Prostate gland (tissue), 2 donors: Measurements from ENCODE around the gene WDFY4. TPM values are rescaled to one million over a fixed set of nuclear protein-coding genes. Genes with fewer than 3 reads are reported as not detected.

ENCODE experiments used
- DNase-seq: peaks from one replicate; pipeline ENCODE4 v3.0.0-alpha.2; 2019; ENCODE audit warnings: low spot score
- H3K27ac ChIP-seq, 2 donors: fragments of 200-600 bp; sonication (generic); 2 replicates each; pipeline ENCODE4 v1.5.1; 2017 to 2019
- H3K27me3 ChIP-seq: fragments of 200-600 bp; sonication (generic); replicated peaks from 2 replicates; pipeline ENCODE4 v1.5.1; 2019; ENCODE audit not compliant: insufficient read depth
- H3K36me3 ChIP-seq, 2 donors: fragments of 200-600 bp; sonication (generic); 1 replicate in 1 of 2; 2 replicates in 1 of 2; pipeline versions ENCODE4 v1.5.1 to v1.8.1; 2017 to 2019
- H3K4me1 ChIP-seq: fragments of 200-600 bp; sonication (generic); replicated peaks from 2 replicates; pipeline ENCODE4 v1.5.1; 2019
- H3K4me3 ChIP-seq, 2 donors: fragments of 200-600 bp; sonication (generic); 2 replicates each; pipeline ENCODE4 v1.5.1; 2017 to 2019
- H3K9me3 ChIP-seq: fragments of 200-600 bp; sonication (generic); 2 replicates; pipeline ENCODE4 v1.5.1; 2017
- POLR2A ChIP-seq: fragments of 450-650 bp; IDR thresholded peaks from one replicate; pipeline ENCODE4 v1.6.1; 2016; ENCODE audit warnings: antibody characterized with exemption, mild to moderate bottlenecking
- POLR2AphosphoS5 ChIP-seq: sonication (generic); formaldehyde crosslinking; IDR thresholded peaks from one replicate; pipeline ENCODE4 v1.6.1; 2017; ENCODE audit warnings: antibody characterized with exemption
- WGBS: methylation state at CpG from one replicate; pipeline ENCODE4 v1.1.5; 2018; 5-methylcytosine and 5-hydroxymethylcytosine counted together
- intact Hi-C: fragments of 100-400 bp; cut with DNase I; formaldehyde crosslinking; loops from one replicate; pipeline ENCODE4 v1.14.2; 2022
- total RNA-seq, 2 donors: library from RNA; depleted of rRNA; stranded (reverse); fragments of >200 nt; gene quantifications; one replicate each; pipeline ENCODE4 v1.1.0, GENCODE V29; 2016
- TF ChIP-seq, protein P1 (sequence below), 4 experiments: fragments of 200-600 bp in 2 of 4; fragments of 450-650 bp in 2 of 4; sonication (generic) in 2 of 4; IDR thresholded peaks; 1 replicate in 3 of 4; 2 replicates in 1 of 4; pipeline ENCODE4 v1.5.1; 2016 to 2019; ENCODE audit warnings: antibody characterized with exemption in 4 of 4, mild to moderate bottlenecking in 2 of 4, moderate library complexity in 2 of 4

The WDFY4 gene
- total RNA-seq, 2 donors from 2014 or later, result 0.59 to 5.7 TPM

DNA sequence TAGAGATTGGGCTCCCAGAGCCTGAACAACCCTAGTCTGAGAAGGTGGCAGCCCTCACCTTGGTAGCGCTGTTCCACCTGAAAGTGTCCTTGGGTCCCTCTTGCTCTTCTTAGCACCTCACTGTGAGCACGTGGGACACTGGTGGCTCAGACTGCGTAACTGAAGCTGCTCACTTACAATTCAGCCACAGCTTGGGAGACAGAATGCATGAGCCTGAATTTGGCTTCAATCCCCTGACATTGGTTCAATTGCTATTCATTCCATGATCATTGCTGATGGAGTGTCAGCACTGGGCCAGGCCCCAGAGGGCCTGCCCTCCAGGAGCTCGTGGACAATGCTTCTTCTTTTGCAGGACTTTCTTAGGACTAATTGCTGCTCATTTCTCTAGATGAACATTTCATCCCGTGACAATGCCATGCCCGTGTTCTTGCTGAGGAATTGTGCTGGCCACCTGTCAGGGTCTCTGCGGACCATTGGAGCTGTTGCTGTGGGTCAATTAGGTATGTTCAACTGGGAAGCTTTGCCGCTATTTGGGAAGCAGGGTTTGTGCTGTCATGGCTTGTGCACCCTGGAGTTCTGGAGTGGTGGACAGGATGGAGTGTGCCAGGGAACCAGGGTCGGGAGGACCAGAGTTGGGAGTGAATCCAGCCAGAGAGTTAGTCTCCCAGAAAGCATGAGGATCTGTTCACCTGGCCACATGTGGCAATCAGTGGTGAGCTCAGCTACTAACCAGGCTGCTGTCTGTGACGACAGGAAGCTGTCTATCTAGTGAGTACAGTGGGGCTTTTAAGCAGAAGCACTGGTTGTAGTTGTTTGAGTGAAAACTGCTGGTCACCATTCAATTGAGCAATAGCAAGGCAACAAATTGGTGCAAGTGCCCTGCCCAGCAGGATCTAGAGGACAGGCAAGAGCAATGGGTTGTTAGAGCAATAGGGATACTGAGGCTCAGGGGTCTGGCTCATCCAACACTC is 105.1 kb downstream of the WDFY4 start:
- Histone ChIP-seq H3K36me3 (no peaks in the 10 kb centered on the region), H3K27ac (no peak overlapping the region), H3K27me3 (no peaks in the 10 kb centered on the region), H3K9me3 (no peaks in the 10 kb centered on the region), H3K4me1 (no peaks in the 10 kb centered on the region), H3K4me3 (no peak overlapping the region)
- 88% methylated on average over 10 of the region's 10 CpGs for WGBS
- TF ChIP-seq POLR2AphosphoS5 (no peak), POLR2A (no peak)
- TF ChIP-seq, protein P1, sequence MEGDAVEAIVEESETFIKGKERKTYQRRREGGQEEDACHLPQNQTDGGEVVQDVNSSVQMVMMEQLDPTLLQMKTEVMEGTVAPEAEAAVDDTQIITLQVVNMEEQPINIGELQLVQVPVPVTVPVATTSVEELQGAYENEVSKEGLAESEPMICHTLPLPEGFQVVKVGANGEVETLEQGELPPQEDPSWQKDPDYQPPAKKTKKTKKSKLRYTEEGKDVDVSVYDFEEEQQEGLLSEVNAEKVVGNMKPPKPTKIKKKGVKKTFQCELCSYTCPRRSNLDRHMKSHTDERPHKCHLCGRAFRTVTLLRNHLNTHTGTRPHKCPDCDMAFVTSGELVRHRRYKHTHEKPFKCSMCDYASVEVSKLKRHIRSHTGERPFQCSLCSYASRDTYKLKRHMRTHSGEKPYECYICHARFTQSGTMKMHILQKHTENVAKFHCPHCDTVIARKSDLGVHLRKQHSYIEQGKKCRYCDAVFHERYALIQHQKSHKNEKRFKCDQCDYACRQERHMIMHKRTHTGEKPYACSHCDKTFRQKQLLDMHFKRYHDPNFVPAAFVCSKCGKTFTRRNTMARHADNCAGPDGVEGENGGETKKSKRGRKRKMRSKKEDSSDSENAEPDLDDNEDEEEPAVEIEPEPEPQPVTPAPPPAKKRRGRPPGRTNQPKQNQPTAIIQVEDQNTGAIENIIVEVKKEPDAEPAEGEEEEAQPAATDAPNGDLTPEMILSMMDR (IDR thresholded peaks at IDR 0.05), result no peak
- intact Hi-C loops, result no loop called here
- DNase-seq, result no peak

DNA sequence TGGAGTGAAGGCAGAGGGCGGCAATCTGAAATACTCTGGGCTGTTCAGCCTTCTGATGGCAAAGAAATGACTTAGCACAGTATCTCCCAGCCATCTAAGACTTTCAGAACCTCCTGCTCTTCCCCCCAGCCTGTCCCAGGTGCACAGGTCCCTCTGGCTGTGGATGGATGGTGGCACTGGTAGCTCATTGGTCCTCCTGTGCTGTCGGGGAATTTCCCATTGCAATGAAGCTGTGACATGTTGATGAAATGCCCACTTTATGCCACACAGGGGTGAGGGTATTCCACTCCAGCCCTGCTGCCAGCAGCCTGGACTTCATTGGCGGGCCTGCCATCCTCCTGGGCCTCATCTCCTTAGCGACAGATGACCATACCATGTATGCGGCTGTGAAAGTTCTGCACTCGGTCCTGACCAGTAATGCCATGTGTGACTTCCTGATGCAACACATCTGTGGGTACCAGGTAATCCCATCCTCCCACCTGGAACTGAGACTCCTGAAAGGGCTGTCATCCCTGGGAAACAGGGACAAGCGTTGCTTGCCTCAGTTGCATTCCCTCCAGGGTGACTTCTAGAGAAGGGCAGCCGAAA is 105.9 kb downstream of the WDFY4 start:
- no peaks in the 10 kb centered on the region for H3K36me3 ChIP-seq
- no peak overlapping the region for H3K4me3 ChIP-seq
- no peaks in the 10 kb centered on the region for H3K9me3 ChIP-seq
- no peak overlapping the region for H3K27ac ChIP-seq
- H3K27me3 ChIP-seq, result no peaks in the 10 kb centered on the region
- 96% methylated on average over 8 of the region's 8 CpGs for WGBS
- TF ChIP-seq POLR2AphosphoS5 (no peak), POLR2A (no peak)
- TF ChIP-seq, protein P1 (IDR thresholded peaks at IDR 0.05), result no peak
- H3K4me1 ChIP-seq, result no peaks in the 10 kb centered on the region
- no peak for DNase-seq
- intact Hi-C loops, result no loop called here

DNA sequence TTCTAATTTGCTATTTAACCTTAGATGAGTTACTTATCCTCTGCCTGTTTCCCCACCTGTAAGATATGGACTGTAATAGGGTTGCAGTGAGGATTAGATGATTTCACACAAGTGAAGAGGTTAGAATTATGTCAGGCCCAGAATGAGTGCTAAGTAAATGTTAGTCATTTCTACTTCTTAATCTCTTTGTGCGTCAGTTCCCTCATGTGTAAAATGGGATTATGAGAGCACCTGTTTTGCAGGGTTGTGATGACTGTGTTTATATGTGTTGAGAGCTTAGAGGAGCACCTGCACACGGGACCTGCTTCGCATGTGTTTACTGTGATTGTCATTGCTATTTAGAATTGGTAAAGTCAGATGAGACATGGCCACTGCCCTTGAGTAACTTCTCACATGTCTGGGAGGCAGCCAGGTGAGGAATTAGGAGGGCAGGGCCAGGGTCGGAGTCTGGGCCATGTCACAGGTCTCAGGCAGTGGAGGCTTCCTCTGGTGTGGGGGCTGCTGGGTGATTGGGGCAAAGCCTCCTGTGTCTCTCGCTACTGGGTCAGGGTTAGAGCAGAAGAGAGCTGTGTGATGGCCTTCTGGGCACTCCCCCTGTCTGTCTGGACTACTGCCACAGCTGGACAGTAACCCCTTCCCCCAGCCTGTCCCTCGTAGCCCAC is 106.7 kb downstream of the WDFY4 start:
- Histone ChIP-seq H3K4me1 (no peaks in the 10 kb centered on the region), H3K36me3 (no peaks in the 10 kb centered on the region), H3K4me3 (no peak overlapping the region), H3K27ac (no peak overlapping the region), H3K27me3 (no peaks in the 10 kb centered on the region), H3K9me3 (no peaks in the 10 kb centered on the region)
- WGBS, result 86% methylated on average over 6 of the region's 6 CpGs
- DNase-seq, result no peak
- intact Hi-C loops, result no loop called here
- TF ChIP-seq POLR2A (no peak), POLR2AphosphoS5 (no peak)
- TF ChIP-seq, protein P1 (IDR thresholded peaks at IDR 0.05), result no peak

DNA sequence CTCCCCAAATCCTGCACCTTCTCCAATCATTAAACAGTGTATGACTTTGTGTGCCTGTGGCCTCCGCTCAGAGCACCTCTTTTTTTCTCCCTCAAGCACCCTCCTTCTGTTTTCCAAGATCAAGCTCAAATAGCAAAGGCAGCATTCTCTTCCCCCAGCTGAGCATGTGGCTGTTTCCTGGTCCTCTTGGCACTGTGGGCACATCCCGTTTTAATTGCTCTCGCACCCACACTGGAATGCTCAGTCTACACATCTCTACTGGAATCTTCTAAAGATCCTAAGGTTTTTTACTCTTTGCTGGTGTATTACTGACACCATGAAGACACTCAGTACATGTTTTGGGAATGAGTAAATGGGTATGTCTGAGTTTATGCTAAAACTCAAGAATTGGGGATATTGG is 107.4 kb downstream of the WDFY4 start:
- Histone ChIP-seq H3K4me1 (no peaks in the 10 kb centered on the region), H3K27me3 (no peaks in the 10 kb centered on the region), H3K36me3 (no peaks in the 10 kb centered on the region), H3K9me3 (no peaks in the 10 kb centered on the region), H3K4me3 (no peak overlapping the region), H3K27ac (no peak overlapping the region)
- TF ChIP-seq, protein P1 (IDR thresholded peaks at IDR 0.05), result no peak
- no peak for TF ChIP-seq POLR2A
- TF ChIP-seq POLR2AphosphoS5, result no peak
- intact Hi-C loops, result no loop called here
- 60% methylated on average over 3 of the region's 3 CpGs for WGBS
- DNase-seq, result no peak
